H1 (cell line): ENCODE measurements around the gene NCAPD2. TPM values are rescaled to one million over a fixed set of nuclear protein-coding genes. Genes with fewer than 3 reads are reported as not detected.

Experiments
- CTCF ChIA-PET: fragments of 300-600 bp; sonication (Branson Sonifier 250); formaldehyde crosslinking; loops from one replicate; lab custom pipeline; 2021; ENCODE audit not compliant: partially characterized antibody; lab: Charles Lee
- POLR2A ChIA-PET: fragments of 300-600 bp; sonication (Branson Sonifier 250); formaldehyde crosslinking; loops from one replicate; lab custom pipeline; 2021; ENCODE audit warnings: inconsistent platforms; ENCODE audit not compliant: partially characterized antibody; lab: Charles Lee
- DNase-seq, 2 experiments: peaks; one replicate each; pipeline versions ENCODE4 v3.0.0 to v3.0.0-alpha.2; 2010 to 2022; ENCODE audit warnings: low spot score in 2 of 2, low read depth in 1 of 2, mixed read lengths in 1 of 2
- FAIRE-seq: peaks from 2 replicates; lab custom pipeline; 2011; peaks lifted over from hg19 to GRCh38; lab: Jason Lieb, UNC
- H2AFZ ChIP-seq: 2 replicates; pipeline ENCODE4 v1.8.1; 2012; ENCODE audit warnings: low read length, inconsistent platforms
- H2AK5ac ChIP-seq: 2 replicates; pipeline ENCODE4 v1.6.1; 2013; ENCODE audit warnings: low read depth, low read length
- H2BK120ac ChIP-seq: replicated peaks from 2 replicates; pipeline ENCODE3; 2013; ENCODE audit warnings: low read depth, low read length, inconsistent platforms
- H2BK12ac ChIP-seq: 2 replicates; pipeline ENCODE4 v1.6.1; 2013; ENCODE audit warnings: low read depth, low read length
- H2BK15ac ChIP-seq: 2 replicates; pipeline ENCODE4 v1.6.1; 2013; ENCODE audit warnings: low read length
- H2BK20ac ChIP-seq: 2 replicates; pipeline ENCODE4 v1.6.1; 2013; ENCODE audit warnings: low read length
- H2BK5ac ChIP-seq: 2 replicates; pipeline ENCODE4 v1.6.1; 2013; ENCODE audit warnings: low read depth, low read length
- H3K14ac ChIP-seq: 2 replicates; pipeline ENCODE4 v1.6.1; 2013; ENCODE audit warnings: inconsistent platforms; ENCODE audit not compliant: insufficient read length
- H3K18ac ChIP-seq: 2 replicates; pipeline ENCODE4 v1.6.1; 2013; ENCODE audit warnings: low read length; ENCODE audit errors: extremely low read depth
- H3K23ac ChIP-seq: 2 replicates; pipeline ENCODE4 v1.6.1; 2013; ENCODE audit warnings: inconsistent platforms; ENCODE audit not compliant: insufficient read length
- H3K23me2 ChIP-seq: 2 replicates; pipeline ENCODE4 v1.6.1; 2013; ENCODE audit warnings: low read depth, low read length
- H3K27ac ChIP-seq: 2 replicates; pipeline ENCODE4 v1.6.1; 2011; ENCODE audit warnings: low read depth, low read length, inconsistent platforms
- H3K27me3 ChIP-seq, 4 experiments: replicated peaks in 1 of 4; 1 replicate in 1 of 4; 2 replicates in 3 of 4; pipeline versions ENCODE4 v1.6.1 to v1.8.1; 2011 to 2013; ENCODE audit warnings: low read length in 3 of 4, mild to moderate bottlenecking in 3 of 4, inconsistent platforms in 2 of 4, mixed read lengths in 2 of 4, moderate library complexity in 1 of 4; ENCODE audit not compliant: control insufficient read depth in 3 of 4, insufficient read depth in 3 of 4; ENCODE audit errors: extremely low read depth in 1 of 4
- H3K36me3 ChIP-seq, 4 experiments: 2 replicates each; pipeline versions ENCODE4 v1.6.1 to v1.8.1; 2011 to 2013; ENCODE audit warnings: mild to moderate bottlenecking in 4 of 4, low read length in 3 of 4, moderate library complexity in 2 of 4, control low read depth in 1 of 4, inconsistent platforms in 1 of 4; ENCODE audit not compliant: insufficient read depth in 4 of 4, control insufficient read depth in 2 of 4
- H3K4ac ChIP-seq: replicated peaks from 2 replicates; pipeline ENCODE3; 2013; ENCODE audit warnings: low read length, low read depth, mixed read lengths, inconsistent platforms; ENCODE audit not compliant: insufficient read length
- H3K4me1 ChIP-seq, 4 experiments: replicated peaks in 1 of 4; 1 replicate in 1 of 4; 2 replicates in 3 of 4; pipeline versions ENCODE4 v1.6.1 to v1.8.1; 2011 to 2013; ENCODE audit warnings: low read length in 3 of 4, inconsistent platforms in 2 of 4, mixed read lengths in 1 of 4; ENCODE audit not compliant: insufficient read depth in 4 of 4, control insufficient read depth in 3 of 4
- H3K4me2 ChIP-seq, 2 experiments: 2 replicates each; pipeline versions ENCODE4 v1.6.1 to v1.8.1; 2011 to 2013; ENCODE audit warnings: low read depth in 2 of 2, low read length in 2 of 2, control low read depth in 1 of 2, inconsistent platforms in 1 of 2, mild to moderate bottlenecking in 1 of 2; ENCODE audit not compliant: insufficient read depth in 1 of 2
- H3K4me3 ChIP-seq, 4 experiments: fragments of 200-600, 300-600 bp in 1 of 4; sonication (generic), shearing (Covaris generic), sonication (Bioruptor Twin) in 1 of 4; 2 replicates each; pipeline versions ENCODE4 v1.5.1 to v1.8.1; 2011 to 2016; ENCODE audit warnings: low read length in 4 of 4, low read depth in 3 of 4, control low read depth in 2 of 4, inconsistent platforms in 2 of 4, mild to moderate bottlenecking in 2 of 4, mixed read lengths in 1 of 4, moderate library complexity in 1 of 4; ENCODE audit not compliant: insufficient read depth in 2 of 4; ENCODE audit errors: extremely low read depth in 1 of 4
- H3K56ac ChIP-seq: replicated peaks from 2 replicates; pipeline ENCODE3; 2013; ENCODE audit warnings: low read depth, mild to moderate bottlenecking, mixed read lengths, low read length, inconsistent platforms; ENCODE audit not compliant: insufficient read length
- H3K79me1 ChIP-seq: 2 replicates; pipeline ENCODE4 v1.6.1; 2013; ENCODE audit warnings: low read depth, low read length, control low read depth
- H3K79me2 ChIP-seq, 2 experiments: 2 replicates each; pipeline versions ENCODE4 v1.6.1 to v1.8.1; 2012 to 2013; ENCODE audit warnings: low read length in 2 of 2, mild to moderate bottlenecking in 2 of 2, inconsistent platforms in 1 of 2; ENCODE audit not compliant: insufficient read depth in 2 of 2, control insufficient read depth in 1 of 2
- H3K9ac ChIP-seq, 4 experiments: replicated peaks in 1 of 4; 1 replicate in 1 of 4; 2 replicates in 3 of 4; pipeline versions ENCODE4 v1.6.1 to v1.8.1; 2011 to 2013; ENCODE audit warnings: low read depth in 3 of 4, low read length in 3 of 4, control low read depth in 2 of 4, mild to moderate bottlenecking in 2 of 4, moderate library complexity in 2 of 4, inconsistent platforms in 1 of 4; ENCODE audit errors: extremely low read depth in 1 of 4
- H3K9me3 ChIP-seq, 2 experiments: 2 replicates each; pipeline versions ENCODE4 v1.6.1 to v1.8.1; 2012 to 2013; ENCODE audit warnings: mild to moderate bottlenecking in 2 of 2, moderate library complexity in 2 of 2, control low read depth in 1 of 2, inconsistent platforms in 1 of 2, low read depth in 1 of 2, low read length in 1 of 2, mixed read lengths in 1 of 2; ENCODE audit not compliant: insufficient read depth in 2 of 2
- H4K20me1 ChIP-seq, 2 experiments: replicated peaks in 1 of 2; 2 replicates each; pipeline versions ENCODE3 to v1.8.1; 2011 to 2013; ENCODE audit warnings: inconsistent platforms in 2 of 2, low read length in 2 of 2, mild to moderate bottlenecking in 1 of 2; ENCODE audit not compliant: insufficient read depth in 2 of 2, control insufficient read depth in 1 of 2
- H4K5ac ChIP-seq: 2 replicates; pipeline ENCODE4 v1.6.1; 2013; ENCODE audit warnings: low read length, low read depth, mixed read lengths, inconsistent platforms; ENCODE audit not compliant: insufficient read length
- H4K8ac ChIP-seq: 2 replicates; pipeline ENCODE4 v1.8.0; 2013; ENCODE audit warnings: mild to moderate bottlenecking, moderate library complexity, low read length, inconsistent platforms; ENCODE audit not compliant: insufficient read depth; ENCODE audit errors: extremely low read depth
- H4K91ac ChIP-seq: replicated peaks from 2 replicates; pipeline ENCODE3; 2013; ENCODE audit warnings: low read length, mixed read lengths, inconsistent platforms; ENCODE audit not compliant: insufficient read length
- CREB1 ChIP-seq: IDR thresholded peaks from 2 replicates; pipeline ENCODE4 v1.6.1; 2012; ENCODE audit warnings: inconsistent platforms
- CTCF ChIP-seq, 3 experiments: IDR thresholded peaks; 1 replicate in 2 of 3; 2 replicates in 1 of 3; pipeline versions ENCODE4 v1.5.1 to v1.6.1; 2011; ENCODE audit warnings: low read length in 3 of 3, mild to moderate bottlenecking in 3 of 3, inconsistent platforms in 2 of 3, low read depth in 1 of 3, moderate library complexity in 1 of 3; ENCODE audit not compliant: insufficient read depth in 1 of 3; ENCODE audit errors: control extremely low read depth in 1 of 3
- MAX ChIP-seq: IDR thresholded peaks from 2 replicates; pipeline ENCODE4 v1.6.1; 2012; ENCODE audit warnings: inconsistent platforms
- PHF8 ChIP-seq: fragments of 200-600 bp; sonication (generic); conservative IDR thresholded peaks from 2 replicates; pipeline ENCODE4 v1.7.1; 2012; ENCODE audit warnings: low read depth, mild to moderate bottlenecking, inconsistent platforms, low read length, moderate library complexity
- SIN3A ChIP-seq, 2 experiments: IDR thresholded peaks in 1 of 2; conservative IDR thresholded peaks in 1 of 2; 2 replicates each; pipeline ENCODE4 v1.6.1; 2011 to 2012; ENCODE audit warnings: low read length in 2 of 2, improper control_type of control experiment in 1 of 2, low read depth in 1 of 2, mild to moderate bottlenecking in 1 of 2
- SP2 ChIP-seq: IDR thresholded peaks from 2 replicates; pipeline ENCODE4 v1.6.1; 2012; ENCODE audit warnings: mild to moderate bottlenecking, low read length, inconsistent platforms
- SUZ12 ChIP-seq: fragments of 200-600 bp; sonication (generic); IDR thresholded peaks from 2 replicates; pipeline ENCODE4 v1.6.1; 2012; ENCODE audit warnings: mild to moderate bottlenecking, inconsistent platforms, low read length, moderate library complexity, mixed read lengths
- YY1 ChIP-seq: IDR thresholded peaks from 2 replicates; pipeline ENCODE4 v1.6.1; 2011; ENCODE audit warnings: low read depth, mild to moderate bottlenecking, low read length
- WGBS, 2 experiments: shearing (Covaris generic) in 1 of 2; methylation state at CpG; one replicate each; pipeline versions ENCODE4 v1.1.6 to v1.1.7; 2013 to 2015; ENCODE audit warnings: low lambda C conversion rate in 2 of 2, mixed read lengths in 2 of 2, inconsistent platforms in 1 of 2, low coverage in 1 of 2, missing lambda C conversion rate in 1 of 2; ENCODE audit not compliant: insufficient replicate concordance in 2 of 2, insufficient coverage in 1 of 2, insufficient read length in 1 of 2; ENCODE audit errors: extremely low coverage in 1 of 2, missing lambda C conversion rate in 1 of 2; 5-methylcytosine and 5-hydroxymethylcytosine counted together
- polyA plus RNA-seq, 7 experiments: library from polyadenylated mRNA; depleted of rRNA in 3 of 7; stranded (reverse) in 5 of 7; unstranded in 2 of 7; fragments of >200 nt in 5 of 7; fragments of 200-250 nt in 2 of 7; gene quantifications; 1 replicate in 5 of 7; 2 replicates in 1 of 7; 4 replicates in 1 of 7; pipeline versions ENCODE4 v1.2.1 to v1.2.3, GENCODE V29; 2011 to 2013; ENCODE audit warnings: missing spikeins in 2 of 7, mixed read lengths in 2 of 7
- total RNA-seq: library from RNA; stranded (reverse); fragmentation: NEBNext Ultra II Directional; extraction: Animal tissue kit (Norgen Biotek cat#: 25700); gene quantifications from 2 replicates; pipeline ENCODE4 v1.2.1, GENCODE V29; 2021

NCAPD2 gene
- total and polyA plus RNA-seq, 2 of the 8 experiments (the other 6 are each of a cell fraction or from before 2014, with no cell fraction given) = 55.8 to 132 TPM

- no peak overlapping the region for H4K8ac ChIP-seq
- H3K9me3 ChIP-seq = no peaks in the 10 kb centered on the region
- no peak overlapping the region for H4K5ac ChIP-seq
- H2BK12ac ChIP-seq = no peak overlapping the region
- FAIRE-seq = no peak
- H3K23me2 ChIP-seq = peaks cover 4% of the 10 kb centered on the region
- H2BK15ac ChIP-seq = no peak overlapping the region
- peaks cover 0 to 8% (median 4%) of the 10 kb centered on the region in 4 experiments; a peak in 5 of 7 replicates for H3K4me1 ChIP-seq
- DNase-seq = peak in 1 of 2 experiments; percentile 87
- 79% methylated on average over 6 of the region's 7 CpGs; no CpG with 5 or more reads in 1 of the 2 experiments for WGBS, 2 experiments
- no peak overlapping the region for H2BK20ac ChIP-seq
- ChIA-PET CTCF (interaction anchor here (0.8 to 4.1 kb wide), 29 partner anchors 10 to 495 kb away, joined by 3 to 47 read pairs (median 4); no protein-coding TSS in a partner anchor), POLR2A (interaction anchor here (0.6 to 5.6 kb wide), 19 partner anchors 12 to 299 kb away, joined by 3 to 76 read pairs (median 4); partner anchors contain the start of gene GAPDH)
- H3K4me2 ChIP-seq = no peak overlapping the region
- H3K56ac ChIP-seq = no peak overlapping the region
- no peak overlapping the region for H4K91ac ChIP-seq
- no peak overlapping the region for H3K14ac ChIP-seq
- no peak overlapping the region for H2BK120ac ChIP-seq
- peaks cover 25 to 57% (median 44%) of the 10 kb centered on the region in 4 experiments for H3K36me3 ChIP-seq
- no peak overlapping the region; the same call in 1 of the 2 replicates for H3K27ac ChIP-seq
- H3K23ac ChIP-seq = no peak overlapping the region
- H3K27me3 ChIP-seq = no peaks in the 10 kb centered on the region
- H3K4me3 ChIP-seq = no peak overlapping the region
- H2BK5ac ChIP-seq = no peak overlapping the region
- no peak overlapping the region for H2AFZ ChIP-seq
- H2AK5ac ChIP-seq = no peak overlapping the region
- H3K18ac ChIP-seq = no peak overlapping the region
- no peak overlapping the region for H3K9ac ChIP-seq
- no peaks in the 10 kb centered on the region; the same call in 1 of the 2 replicates for H3K79me1 ChIP-seq
- no peak overlapping the region for H3K4ac ChIP-seq
- peaks cover 0 to 24% of the 10 kb centered on the region in 2 experiments; a peak in 2 of 4 replicates for H3K79me2 ChIP-seq
- H4K20me1 ChIP-seq = peaks cover 0 to 7% of the 10 kb centered on the region in 2 experiments
- no peak for TF ChIP-seq PHF8
- TF ChIP-seq SUZ12 = no peak
- TF ChIP-seq CREB1 = peak; percentile 34; the same call in 1 of the 2 replicates
- no peak for TF ChIP-seq SP2
- 0 out of 4 replicates have a peak, but pooled peaks of 1 of the 2 experiments have one; percentile 38 for TF ChIP-seq SIN3A (conservative IDR thresholded peaks at IDR 0.05 in 1 of 2, IDR thresholded peaks at IDR 0.05 in 1 of 2; ENCODE audit: low read depth in 1 of 2, low read length in 2 of 2)
- peak; percentile 34; the same call in 1 of the 2 replicates for TF ChIP-seq YY1
- peak; percentile 68 to 96 (median 87) for TF ChIP-seq CTCF (IDR thresholded peaks at IDR 0.05; ENCODE audit: control extremely low read depth in 1 of 3, insufficient read depth in 1 of 3, low read depth in 1 of 3, low read length in 3 of 3)
- TF ChIP-seq MAX = peak; percentile 39; the same call in 1 of the 2 replicates
Measured at GRCh38 chr12:6570264-6570887, 76.5 kb downstream of the NCAPD2 start.
